Lower leg skin (tissue), 3 donors: ENCODE data around the gene NUP93.

Experiments used
- CTCF ChIP-seq, 3 donors: fragments of 450-650 bp; IDR thresholded peaks; one replicate each; pipeline ENCODE4 v1.5.1; 2016; ENCODE audit warnings: antibody characterized with exemption in 3 of 3, mild to moderate bottlenecking in 3 of 3, moderate library complexity in 2 of 3
- POLR2A ChIP-seq, 2 donors: fragments of 450-650 bp; IDR thresholded peaks; one replicate each; pipeline ENCODE4 v1.6.1; 2016 to 2017; ENCODE audit warnings: antibody characterized with exemption in 2 of 2, mild to moderate bottlenecking in 1 of 2, moderate library complexity in 1 of 2

- no peak for TF ChIP-seq CTCF (IDR thresholded peaks at IDR 0.05)
- no peak for TF ChIP-seq POLR2A (IDR thresholded peaks at IDR 0.05)
Observed at GRCh38 chr16:56862776-56863175, 132.8 kb downstream of the NUP93 start.
